Astrocyte of the spinal cord (primary cell): ENCODE results near the gene TNXB.

Experiments
- DNase-seq: peaks from one replicate; pipeline ENCODE4 v3.0.0; 2011; ENCODE audit warnings: low read depth, low spot score
- H3K4me3 ChIP-seq: 2 replicates; pipeline ENCODE4 v1.5.1; 2011; ENCODE audit warnings: low read depth, mild to moderate bottlenecking, low read length, moderate library complexity
- CTCF ChIP-seq: IDR thresholded peaks from 2 replicates; pipeline ENCODE4 v1.5.1; 2012; ENCODE audit warnings: low read depth, mild to moderate bottlenecking, low read length, inconsistent platforms
- in situ Hi-C: cut with HindIII; loops from 2 replicates; pipeline ENCODE4 v1.10.0; 2017; ENCODE audit warnings: low sequenced_read_pairs

TNXB gene

GRCh38 chr6:32152769-32153563, 43.8 kb upstream of the TNXB start:
- in situ Hi-C loops, result no loop called here

GRCh38 chr6:32151863-32152768, 43.0 kb upstream of the TNXB start, which contains the start of gene PRRT1:
PRRT1 (minus strand) TSS chr6:32151939; CDS start chr6:32151827, 112 bp downstream.
- no peak for DNase-seq
- no peak for TF ChIP-seq CTCF
- in situ Hi-C loops, result no loop called here
- peak within 1 kb of the TSS; percentile 82 for H3K4me3 ChIP-seq

More at GRCh38 chr6:32152769-32153563, 43.8 kb upstream of the TNXB start:
- DNase-seq, result peak; percentile 25
- TF ChIP-seq CTCF, result no peak
- H3K4me3 ChIP-seq, result peak overlapping the region; percentile 82

GRCh38 chr6:32151181-32151862, 42.2 kb upstream of the TNXB start:
- in situ Hi-C loops, result no loop called here
- TF ChIP-seq CTCF, result no peak
- DNase-seq, result no peak
- peak overlapping the region; percentile 13 for H3K4me3 ChIP-seq

GRCh38 chr6:32149932-32150870, 41.1 kb upstream of the TNXB start:
- no peak for DNase-seq
- no peak overlapping the region for H3K4me3 ChIP-seq
- in situ Hi-C loops, result no loop called here
- TF ChIP-seq CTCF, result no peak

- no peak for TF ChIP-seq CTCF
- H3K4me3 ChIP-seq, result peak overlapping the region; percentile 32
- DNase-seq, result no peak
- in situ Hi-C loops, result no loop called here
Measured at GRCh38 chr6:32149092-32149755, 40.1 kb upstream of the TNXB start.
